ENCODE measurements around the gene ATR. TPM values are rescaled to one million over a fixed set of nuclear protein-coding genes. Genes with fewer than 3 reads are reported as not detected.

ATR gene
- total and polyA plus RNA-seq, 2 of the 4 experiments (the other 2 are of a cell fraction) = 9.5 to 28.0 TPM

- Histone ChIP-seq H2BK20ac (ENCODE audit: low read depth, low read length) (no peak overlapping the region), H3K9me1 (ENCODE audit: insufficient read depth, low read length) (no peaks in the 10 kb centered on the region), H4K8ac (ENCODE audit: low read depth in 2 of 2, low read length in 2 of 2) (peak overlapping the region in 1 of 2 experiments; percentile 73; a peak in 1 of 4 replicates), H4K5ac (ENCODE audit: low read depth, low read length) (no peak overlapping the region), H3K56ac (ENCODE audit: extremely low read depth, insufficient read depth, low read length) (no peak overlapping the region), H3K79me1 (ENCODE audit: low read depth in 1 of 2, low read length in 2 of 2) (no peaks in the 10 kb centered on the region; a peak in 1 of 4 replicates), H3K27ac (ENCODE audit: insufficient read depth, low read length) (no peak overlapping the region), H3K4ac (ENCODE audit: low read depth, low read length) (no peak overlapping the region), H3K23ac (ENCODE audit: low read depth, low read length) (no peak overlapping the region), H3K4me2 (ENCODE audit: low read depth, low read length) (peak overlapping the region; percentile 76), H2BK15ac (ENCODE audit: low read depth, low read length) (no peak overlapping the region), H2BK120ac (ENCODE audit: low read depth, low read length) (no peak overlapping the region), H2AFZ (replicated peaks; ENCODE audit: low read length, poor library complexity) (peak overlapping the region; percentile 98), H4K20me1 (ENCODE audit: insufficient read depth, low read length) (no peaks in the 10 kb centered on the region), H3K36me3 (ENCODE audit: control insufficient read depth, insufficient read depth, low read length) (no peaks in the 10 kb centered on the region), H2AK5ac (ENCODE audit: low read depth, low read length) (no peak overlapping the region), H2BK5ac (ENCODE audit: low read depth, low read length, poor library complexity, severe bottlenecking) (no peak overlapping the region), H3K9me3 (ENCODE audit: control insufficient read depth, insufficient read depth, low read length) (no peaks in the 10 kb centered on the region), H3K27me3 (ENCODE audit: control insufficient read depth, insufficient read depth, low read length) (no peaks in the 10 kb centered on the region), H2AK9ac (replicated peaks; ENCODE audit: low read depth, low read length, poor library complexity) (peak overlapping the region; percentile 94), H3K4me3 (ENCODE audit: insufficient read depth, low read depth, low read length) (peak overlapping the region; percentile 81), H3K18ac (ENCODE audit: low read depth, low read length) (no peak overlapping the region), H3K4me1 (ENCODE audit: control insufficient read depth, insufficient read depth, low read length) (no peaks in the 10 kb centered on the region), H3K14ac (replicated peaks; ENCODE audit: low read depth, low read length) (no peak overlapping the region), H4K91ac (ENCODE audit: insufficient read depth, low read depth, low read length) (no peak overlapping the region), H3K9ac (ENCODE audit: low read depth, low read length) (peak overlapping the region; percentile 9)
- intact Hi-C loops (cut with micrococcal nuclease) = loop anchor here (5.0 to 10.0 kb wide), 2 partner anchors 126 to 208 kb away; partner anchors contain the start of gene TRPC1
- POLR2A ChIA-PET (ENCODE audit: unreplicated experiment) = no interaction called here
- dilution Hi-C loops (cut with HindIII; ENCODE audit: low sequenced_read_pairs, unreplicated experiment) = no loop called here
- no peak for ATAC-seq (ENCODE audit: low read depth)
- DNase-seq = no peak
- no TSS peak for BruUV-seq (replicated peaks)
- CTCF ChIA-PET = interaction anchor here (0.9 kb wide), 1 partner anchor 10 kb away, joined by 3 read pairs; no protein-coding TSS in a partner anchor
- in situ Hi-C loops (cut with MboI; ENCODE audit: low sequenced_read_pairs) = no loop called here
- no CpG with 5 or more reads among the region's 5 CpGs for WGBS, 2 experiments (ENCODE audit: extremely low coverage in 2 of 2, insufficient read length in 1 of 2)
- no peak for TF ChIP-seq MAFK (IDR thresholded peaks at IDR 0.05; ENCODE audit: low read depth, low read length)
- TF ChIP-seq BHLHE40 (IDR thresholded peaks at IDR 0.05; ENCODE audit: low read depth, low read length) = no peak
- TF ChIP-seq, protein P1, sequence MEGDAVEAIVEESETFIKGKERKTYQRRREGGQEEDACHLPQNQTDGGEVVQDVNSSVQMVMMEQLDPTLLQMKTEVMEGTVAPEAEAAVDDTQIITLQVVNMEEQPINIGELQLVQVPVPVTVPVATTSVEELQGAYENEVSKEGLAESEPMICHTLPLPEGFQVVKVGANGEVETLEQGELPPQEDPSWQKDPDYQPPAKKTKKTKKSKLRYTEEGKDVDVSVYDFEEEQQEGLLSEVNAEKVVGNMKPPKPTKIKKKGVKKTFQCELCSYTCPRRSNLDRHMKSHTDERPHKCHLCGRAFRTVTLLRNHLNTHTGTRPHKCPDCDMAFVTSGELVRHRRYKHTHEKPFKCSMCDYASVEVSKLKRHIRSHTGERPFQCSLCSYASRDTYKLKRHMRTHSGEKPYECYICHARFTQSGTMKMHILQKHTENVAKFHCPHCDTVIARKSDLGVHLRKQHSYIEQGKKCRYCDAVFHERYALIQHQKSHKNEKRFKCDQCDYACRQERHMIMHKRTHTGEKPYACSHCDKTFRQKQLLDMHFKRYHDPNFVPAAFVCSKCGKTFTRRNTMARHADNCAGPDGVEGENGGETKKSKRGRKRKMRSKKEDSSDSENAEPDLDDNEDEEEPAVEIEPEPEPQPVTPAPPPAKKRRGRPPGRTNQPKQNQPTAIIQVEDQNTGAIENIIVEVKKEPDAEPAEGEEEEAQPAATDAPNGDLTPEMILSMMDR (conservative IDR thresholded peaks at IDR 0.05; ENCODE audit: low read depth, low read length) = no peak
These were observed 18.2 kb upstream of the ATR start for GRCh38 chr3:142596726-142597088.
